Natural killer cell (primary cell): ENCODE data around the gene FER. TPM values are rescaled to one million over a fixed set of nuclear protein-coding genes. Genes with fewer than 3 reads are reported as not detected.
"Not testable (repeated sequence)": the region's sequence is repeated elsewhere in the genome, so short reads cannot be mapped to it uniquely, and the experiment has no call there.

Experiments used
- ATAC-seq, 3 donors: fragments of 150-1000 bp in 2 of 3; fragments of 200-7000 bp in 1 of 3; cut with Tn5 transposase; 1 replicate in 1 of 3; 2 replicates in 2 of 3; pipeline ENCODE4 v1.10.0; 2021; ENCODE audit warnings: mild to moderate bottlenecking in 2 of 3, moderate library complexity in 2 of 3
- DNase-seq, 2 donors: peaks; one replicate each; pipeline versions ENCODE4 v3.0.0 to v3.0.0-alpha.2; 2013 to 2021; ENCODE audit warnings: mixed read lengths in 1 of 2
- H3K27ac ChIP-seq: one replicate; pipeline ENCODE4 v1.5.1; 2013; ENCODE audit warnings: mild to moderate bottlenecking, low read length
- H3K27me3 ChIP-seq: one replicate; pipeline ENCODE4 v1.6.1; 2013; ENCODE audit warnings: low read length; ENCODE audit not compliant: control insufficient read depth, insufficient read depth
- H3K36me3 ChIP-seq: one replicate; pipeline ENCODE4 v1.6.1; 2013; ENCODE audit warnings: low read length; ENCODE audit not compliant: control insufficient read depth, insufficient read depth
- H3K4me1 ChIP-seq: one replicate; pipeline ENCODE4 v1.6.1; 2013; ENCODE audit warnings: low read length; ENCODE audit not compliant: control insufficient read depth, insufficient read depth
- H3K4me3 ChIP-seq: one replicate; pipeline ENCODE4 v1.5.1; 2013; ENCODE audit warnings: low read length
- H3K9me3 ChIP-seq: one replicate; pipeline ENCODE4 v1.6.1; 2013; ENCODE audit warnings: low read length; ENCODE audit not compliant: control insufficient read depth, insufficient read depth
- H3K27ac Mint-ChIP-seq, 2 donors: one replicate each; pipeline ENCODE4 v1.8.0; 2022; ENCODE audit warnings: mild to moderate bottlenecking in 2 of 2, mixed read lengths in 2 of 2, moderate library complexity in 1 of 2
- H3K27me3 Mint-ChIP-seq, 2 donors: one replicate each; pipeline ENCODE4 v1.8.0; 2022; ENCODE audit warnings: low read depth in 2 of 2, mixed read lengths in 2 of 2
- H3K36me3 Mint-ChIP-seq: one replicate; pipeline ENCODE4 v1.8.0; 2022; ENCODE audit warnings: mixed read lengths
- H3K4me1 Mint-ChIP-seq, 2 donors: one replicate each; pipeline ENCODE4 v1.8.0; 2022; ENCODE audit warnings: mixed read lengths in 2 of 2
- H3K4me3 Mint-ChIP-seq: one replicate; pipeline ENCODE4 v1.8.0; 2022; ENCODE audit warnings: mild to moderate bottlenecking, moderate library complexity, mixed read lengths
- H3K9me3 Mint-ChIP-seq, 2 donors: one replicate each; pipeline ENCODE4 v1.8.0; 2022; ENCODE audit warnings: mixed read lengths in 2 of 2
- WGBS: methylation state at CpG from one replicate; pipeline ENCODE4 v1.1.7; 2013; ENCODE audit warnings: missing lambda C conversion rate; ENCODE audit not compliant: insufficient coverage; 5-methylcytosine and 5-hydroxymethylcytosine counted together
- intact Hi-C: fragments of 100-400 bp; cut with micrococcal nuclease; formaldehyde crosslinking; loops from one replicate; pipeline ENCODE4 v1.14.2; 2022
- total RNA-seq, 4 donors: library from RNA; stranded (reverse); fragments of 120-200 nt in 1 of 4; gene quantifications; one replicate each; pipeline versions ENCODE4 v1.2.3 to v1.2.4, GENCODE V29; 2013 to 2022
- TF ChIP-seq, protein P1 (sequence below): fragments of 200-600 bp; IDR thresholded peaks from one replicate; pipeline ENCODE4 v1.8.0; 2022; ENCODE audit warnings: antibody characterized with exemption

Gene FER
- total RNA-seq, 3 donors from 2014 or later (not counting 1 experiment from before 2014, with no cell fraction given) = 17.3 to 25.2 (median 19.4) TPM

GRCh38 chr5:108857905-108858304, 110.2 kb downstream of the FER start:
- 75% methylated on average over 1 of the region's 1 CpG for WGBS
- Histone ChIP-seq H3K27ac (no peak overlapping the region), H3K27me3 (no peaks in the 10 kb centered on the region), H3K9me3 (no peaks in the 10 kb centered on the region), H3K4me3 (no peak overlapping the region), H3K36me3 (no peaks in the 10 kb centered on the region), H3K4me1 (no peaks in the 10 kb centered on the region)
- TF ChIP-seq, protein P1, sequence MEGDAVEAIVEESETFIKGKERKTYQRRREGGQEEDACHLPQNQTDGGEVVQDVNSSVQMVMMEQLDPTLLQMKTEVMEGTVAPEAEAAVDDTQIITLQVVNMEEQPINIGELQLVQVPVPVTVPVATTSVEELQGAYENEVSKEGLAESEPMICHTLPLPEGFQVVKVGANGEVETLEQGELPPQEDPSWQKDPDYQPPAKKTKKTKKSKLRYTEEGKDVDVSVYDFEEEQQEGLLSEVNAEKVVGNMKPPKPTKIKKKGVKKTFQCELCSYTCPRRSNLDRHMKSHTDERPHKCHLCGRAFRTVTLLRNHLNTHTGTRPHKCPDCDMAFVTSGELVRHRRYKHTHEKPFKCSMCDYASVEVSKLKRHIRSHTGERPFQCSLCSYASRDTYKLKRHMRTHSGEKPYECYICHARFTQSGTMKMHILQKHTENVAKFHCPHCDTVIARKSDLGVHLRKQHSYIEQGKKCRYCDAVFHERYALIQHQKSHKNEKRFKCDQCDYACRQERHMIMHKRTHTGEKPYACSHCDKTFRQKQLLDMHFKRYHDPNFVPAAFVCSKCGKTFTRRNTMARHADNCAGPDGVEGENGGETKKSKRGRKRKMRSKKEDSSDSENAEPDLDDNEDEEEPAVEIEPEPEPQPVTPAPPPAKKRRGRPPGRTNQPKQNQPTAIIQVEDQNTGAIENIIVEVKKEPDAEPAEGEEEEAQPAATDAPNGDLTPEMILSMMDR = no peak
- peaks cover 0 to 6% of the 10 kb centered on the region in 2 donors for H3K4me1 Mint-ChIP-seq
- DNase-seq = no peak
- intact Hi-C loops = loop anchor here (10.0 kb wide), 1 partner anchor 1217 kb away; no protein-coding TSS in a partner anchor
- no peaks in the 10 kb centered on the region for H3K36me3 Mint-ChIP-seq
- no peak for ATAC-seq
- no peaks in the 10 kb centered on the region for H3K9me3 Mint-ChIP-seq
- H3K27ac Mint-ChIP-seq = no peak overlapping the region
- no peak overlapping the region for H3K4me3 Mint-ChIP-seq
- H3K27me3 Mint-ChIP-seq = no peaks in the 10 kb centered on the region

- Histone ChIP-seq H3K27me3 (no peaks in the 10 kb centered on the region), H3K9me3 (no peaks in the 10 kb centered on the region), H3K36me3 (no peaks in the 10 kb centered on the region), H3K4me1 (no peaks in the 10 kb centered on the region), H3K27ac (no peak overlapping the region), H3K4me3 (no peak overlapping the region)
- H3K4me1 Mint-ChIP-seq = peaks cover 0 to 6% of the 10 kb centered on the region in 2 donors
- H3K36me3 Mint-ChIP-seq = no peaks in the 10 kb centered on the region
- TF ChIP-seq, protein P1 = no peak
- H3K4me3 Mint-ChIP-seq = no peak overlapping the region
- DNase-seq (no peak), ATAC-seq (no peak)
- H3K9me3 Mint-ChIP-seq = no peaks in the 10 kb centered on the region
- H3K27me3 Mint-ChIP-seq = no peaks in the 10 kb centered on the region
- WGBS = no CpG with 5 or more reads among the region's 2 CpGs
- no peak overlapping the region for H3K27ac Mint-ChIP-seq
- intact Hi-C loops = loop anchor here (10.0 kb wide), 1 partner anchor 1216 kb away; no protein-coding TSS in a partner anchor
Measured at GRCh38 chr5:108858959-108859358, 111.3 kb downstream of the FER start.

- Histone ChIP-seq H3K27me3 (no peaks in the 10 kb centered on the region), H3K36me3 (no peaks in the 10 kb centered on the region), H3K4me1 (no peaks in the 10 kb centered on the region), H3K9me3 (no peaks in the 10 kb centered on the region), H3K27ac (no peak overlapping the region), H3K4me3 (no peak overlapping the region)
- intact Hi-C loops = no loop called here
- DNase-seq (no peak), ATAC-seq (no peak)
- TF ChIP-seq, protein P1 = no peak
- Mint-ChIP-seq H3K4me1 (peaks cover 0 to 6% of the 10 kb centered on the region in 2 donors), H3K4me3 (no peak overlapping the region), H3K27me3 (no peaks in the 10 kb centered on the region), H3K9me3 (no peaks in the 10 kb centered on the region), H3K36me3 (no peaks in the 10 kb centered on the region), H3K27ac (no peak overlapping the region)
Measured at GRCh38 chr5:108862211-108862610, 114.5 kb downstream of the FER start.

- H3K27ac Mint-ChIP-seq, H3K27ac ChIP-seq, H3K4me1 Mint-ChIP-seq, H3K4me3 Mint-ChIP-seq, H3K4me1 ChIP-seq, H3K27me3 Mint-ChIP-seq, H3K36me3 ChIP-seq, DNase-seq, H3K9me3 ChIP-seq, H3K4me3 ChIP-seq, ATAC-seq, intact Hi-C loops, H3K27me3 ChIP-seq, H3K9me3 Mint-ChIP-seq: not testable (repeated sequence)
- 97% methylated on average over 2 of the region's 3 CpGs for WGBS
- H3K36me3 Mint-ChIP-seq = peaks cover 12% of the 10 kb centered on the region
Measured at GRCh38 chr5:108866097-108866496, 118.4 kb downstream of the FER start.
